T-helper 2 cell treated with Interferon-gamma antibody and Interleukin-4, amounts not matched to agents 100 ng/mL and 5 ng/mL, for 36 hours (primary cell): ENCODE data around the gene TMEM208. TPM values are rescaled to one million over a fixed set of nuclear protein-coding genes. Genes with fewer than 3 reads are reported as not detected.

Experiments used
- intact Hi-C: fragments of 100-400 bp; cut with micrococcal nuclease; formaldehyde crosslinking; loops from one replicate; pipeline ENCODE4 v1.15.1; 2023
- total RNA-seq: library from RNA; stranded (reverse); gene quantifications from 2 replicates; pipeline ENCODE4 v1.2.3, GENCODE V29; 2022

The TMEM208 gene
- total RNA-seq, 1 donor from 2014 or later: 46.2 TPM

DNA sequence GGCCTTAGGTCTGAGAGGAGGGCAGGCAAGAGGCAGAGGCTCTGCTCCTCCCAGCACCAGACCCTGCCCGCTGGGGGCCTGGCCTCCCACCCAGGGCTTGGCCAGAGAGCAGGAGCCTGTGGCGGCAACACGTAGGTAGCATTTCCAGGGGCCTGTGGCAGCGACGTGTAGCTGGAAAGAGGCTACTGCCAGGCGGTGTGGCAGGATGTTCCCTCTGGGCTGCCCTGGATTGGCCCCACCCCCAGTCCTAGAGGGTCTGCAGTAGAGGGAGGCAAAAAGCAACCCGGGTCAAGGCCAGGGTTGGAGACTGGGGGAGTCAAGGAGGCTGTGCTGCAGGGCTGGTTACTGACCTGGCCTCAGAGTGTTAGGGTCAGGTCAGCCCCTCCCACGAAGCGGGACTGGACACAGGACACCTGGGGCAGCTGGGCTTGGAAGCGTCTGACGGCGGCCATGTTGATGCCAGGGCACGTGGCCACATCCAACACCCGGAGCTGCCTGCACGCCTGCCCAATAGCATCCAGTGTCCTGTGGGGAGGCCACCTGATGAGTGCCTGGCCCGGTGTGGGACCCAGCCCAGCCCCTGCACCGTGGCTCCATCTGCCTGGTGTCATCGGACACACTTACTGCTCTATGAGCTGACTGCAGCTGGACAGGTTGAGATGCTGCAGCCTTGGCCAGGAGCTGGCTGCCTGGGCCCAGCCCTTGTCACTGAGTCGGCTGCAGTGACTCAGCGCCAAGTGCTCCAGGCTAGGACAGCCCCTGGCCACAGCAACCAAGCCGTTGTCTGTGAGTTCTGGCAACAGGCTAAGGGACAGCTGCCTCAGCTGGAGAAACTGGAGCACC is 19.5 kb upstream of the TMEM208 start:
- intact Hi-C loops: no loop called here

DNA sequence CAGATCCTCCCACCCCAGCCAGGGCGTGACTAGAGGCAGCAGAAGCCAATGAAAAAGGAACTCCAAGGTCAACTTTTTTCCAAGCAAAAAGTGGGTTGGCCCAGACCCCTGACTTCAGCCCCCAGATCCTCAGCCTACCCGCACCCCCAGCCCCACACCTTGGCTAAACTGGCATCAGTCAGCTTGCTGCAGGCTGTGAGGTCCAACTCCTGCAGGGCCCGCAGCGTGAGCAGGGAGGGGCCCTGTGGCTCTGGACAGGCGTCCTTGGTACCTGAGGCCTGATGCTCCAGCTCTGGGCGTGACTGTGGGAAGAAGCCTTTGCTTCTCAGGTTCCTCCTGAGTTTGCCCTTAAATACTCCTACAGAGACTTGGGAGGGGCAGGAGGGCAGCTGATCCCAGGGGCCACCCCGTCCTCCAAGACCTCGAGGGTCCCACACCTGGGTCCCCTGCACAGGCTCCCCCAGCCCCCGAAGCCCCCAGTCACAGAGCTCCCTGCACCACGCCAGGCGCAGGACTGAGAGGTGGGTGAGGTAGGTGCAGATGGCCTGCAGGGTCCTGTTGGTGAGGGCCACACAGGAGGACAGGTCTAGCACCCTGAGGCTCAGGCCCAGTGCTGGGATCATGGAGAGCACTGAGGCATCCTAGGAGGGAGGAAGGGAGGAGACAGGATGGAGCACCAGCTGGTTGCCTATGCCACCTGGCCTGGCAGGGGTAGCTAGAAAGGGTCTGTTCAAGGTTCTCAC is 18.6 kb upstream of the TMEM208 start:
- intact Hi-C loops: no loop called here

DNA sequence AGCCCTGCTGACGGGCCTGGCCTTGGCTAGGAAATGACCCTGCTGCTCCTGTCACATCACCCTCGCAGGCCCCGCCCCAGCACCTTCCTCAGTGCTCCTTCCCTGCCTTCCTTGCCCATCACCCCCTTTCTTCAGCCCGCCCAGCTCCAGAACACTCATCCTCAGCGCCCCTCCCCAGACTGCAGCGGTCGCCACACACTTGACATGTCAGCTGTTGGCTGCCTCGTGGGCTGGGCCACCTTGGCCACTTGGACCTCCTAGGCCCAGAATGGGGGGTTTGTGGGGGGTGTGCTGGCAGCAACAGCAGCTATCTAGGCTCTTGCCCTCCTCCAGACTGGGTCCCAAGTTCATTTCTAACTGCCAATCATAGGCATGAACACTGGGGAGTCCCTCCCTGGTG is 17.4 kb upstream of the TMEM208 start:
- intact Hi-C loops: no loop called here

DNA sequence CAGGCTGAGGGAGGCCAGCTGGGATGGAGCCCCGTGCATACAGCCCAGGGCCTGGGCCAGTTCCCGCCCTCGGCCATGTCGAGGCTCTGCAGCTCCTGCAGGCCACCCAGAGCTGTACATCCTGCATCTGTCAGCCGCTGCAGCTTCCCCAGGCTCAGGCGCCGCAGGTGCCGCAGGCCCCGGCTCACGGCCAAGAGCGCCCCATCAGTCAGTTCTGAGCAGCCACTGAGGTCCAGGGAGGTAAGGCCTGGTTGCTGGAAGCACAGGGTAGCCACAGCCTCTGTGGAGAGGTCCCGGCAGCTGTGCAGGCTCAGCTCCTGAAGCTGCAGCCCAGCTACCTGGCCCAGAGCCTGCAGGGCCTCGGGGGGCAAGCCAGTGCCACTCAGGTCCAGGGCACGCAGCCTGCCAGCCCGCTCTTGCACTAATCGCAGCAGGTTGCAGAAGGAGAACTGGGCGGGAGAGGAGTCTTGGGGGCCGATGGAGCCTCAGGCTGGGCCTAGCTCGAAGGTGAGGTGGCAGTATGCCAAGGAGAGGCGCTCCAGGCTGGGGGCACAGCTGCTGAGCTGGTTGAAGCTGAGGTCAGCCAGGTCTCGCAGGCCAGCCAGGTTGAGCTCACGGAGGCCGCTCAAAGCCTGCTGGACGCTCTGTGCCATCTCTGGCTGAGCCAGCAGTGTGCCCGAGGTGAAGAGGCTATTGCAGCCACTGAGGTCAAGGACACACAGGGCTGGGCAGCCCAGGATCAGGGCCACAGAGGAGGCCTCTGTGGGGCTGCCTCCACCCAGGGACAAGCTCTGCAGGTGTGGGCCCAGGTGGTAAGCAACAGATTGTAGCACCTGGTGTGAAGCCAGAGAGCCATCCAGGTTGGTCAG is 16.6 kb upstream of the TMEM208 start:
- intact Hi-C loops: no loop called here

DNA sequence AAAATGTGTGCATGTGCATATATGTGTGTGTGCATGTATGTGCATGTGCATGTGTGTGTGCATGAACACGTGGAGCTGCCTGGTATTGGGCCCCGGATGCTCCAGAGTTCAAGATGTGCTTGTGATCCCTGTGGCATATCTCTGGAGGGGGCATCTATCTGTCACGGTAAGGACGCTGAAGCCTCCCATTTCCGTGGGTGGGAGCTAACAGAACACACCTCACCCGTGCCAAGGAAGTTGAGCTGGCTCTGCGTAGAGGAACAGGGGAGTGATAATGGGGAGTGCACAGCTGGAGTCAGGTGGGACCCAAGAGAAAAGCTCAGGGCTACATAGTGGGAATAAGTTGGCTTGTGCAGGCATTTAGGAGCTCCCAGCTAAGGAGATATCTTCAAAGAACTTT is 15.3 kb upstream of the TMEM208 start:
- intact Hi-C loops: no loop called here

DNA sequence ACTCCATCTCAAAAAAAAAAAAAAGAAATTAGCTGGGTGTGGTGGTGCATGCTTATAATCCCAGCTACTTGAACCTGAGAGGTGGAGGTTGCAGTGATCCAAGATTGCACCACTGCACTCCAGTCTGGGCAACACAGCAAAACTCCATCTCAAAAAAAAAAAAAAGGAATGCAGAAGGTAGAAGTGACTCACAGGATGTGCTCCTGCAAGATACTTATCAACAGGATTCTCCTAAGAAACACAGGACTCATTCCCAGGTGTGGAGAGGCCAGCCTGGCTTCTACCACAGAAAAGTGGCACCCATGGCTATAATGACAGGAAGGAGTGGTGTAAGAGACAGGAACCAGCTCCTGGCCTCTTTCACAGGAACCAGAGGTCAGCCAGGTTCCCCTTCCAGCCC is 14.2 kb upstream of the TMEM208 start:
- intact Hi-C loops: no loop called here

DNA sequence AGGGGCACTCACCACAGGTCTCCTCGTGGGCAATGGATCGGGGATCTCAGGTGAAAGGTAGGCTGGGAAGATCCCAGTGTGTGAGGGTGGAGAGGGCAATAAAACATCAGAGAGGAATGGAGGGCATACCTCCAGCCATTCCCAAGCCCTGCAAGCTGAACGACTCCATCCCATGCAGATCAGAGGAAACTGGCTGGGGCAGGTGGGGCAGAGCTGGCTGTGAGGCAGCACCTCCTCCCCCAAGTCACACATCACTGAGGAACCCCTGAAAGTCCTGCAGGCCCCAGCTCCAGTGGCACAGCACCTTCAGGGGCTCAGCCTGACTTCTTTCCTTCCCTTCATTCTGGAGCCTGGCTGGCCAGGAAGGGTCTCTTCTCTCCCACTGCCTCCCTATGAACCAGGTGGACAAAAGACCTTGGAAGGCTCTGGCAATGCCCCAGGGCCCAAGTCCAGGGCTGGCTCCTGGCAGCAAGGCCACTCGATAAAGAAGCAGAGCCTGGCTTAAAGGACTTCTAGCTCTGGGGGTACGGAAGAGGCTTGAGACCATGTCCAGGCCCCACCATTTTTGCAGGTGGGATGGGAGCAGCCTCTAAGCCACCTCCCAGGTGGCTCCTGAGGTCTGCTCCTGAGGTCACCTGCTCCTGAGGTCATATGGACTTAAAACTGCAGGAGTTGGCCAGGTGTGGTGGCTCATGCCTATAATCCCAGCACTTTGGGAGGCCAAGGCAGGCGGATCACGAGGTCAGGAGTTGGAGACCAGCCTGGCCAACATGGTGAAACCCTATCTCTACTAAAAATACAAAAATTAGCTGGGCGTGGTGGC is 13.5 kb upstream of the TMEM208 start:
- intact Hi-C loops: no loop called here

DNA sequence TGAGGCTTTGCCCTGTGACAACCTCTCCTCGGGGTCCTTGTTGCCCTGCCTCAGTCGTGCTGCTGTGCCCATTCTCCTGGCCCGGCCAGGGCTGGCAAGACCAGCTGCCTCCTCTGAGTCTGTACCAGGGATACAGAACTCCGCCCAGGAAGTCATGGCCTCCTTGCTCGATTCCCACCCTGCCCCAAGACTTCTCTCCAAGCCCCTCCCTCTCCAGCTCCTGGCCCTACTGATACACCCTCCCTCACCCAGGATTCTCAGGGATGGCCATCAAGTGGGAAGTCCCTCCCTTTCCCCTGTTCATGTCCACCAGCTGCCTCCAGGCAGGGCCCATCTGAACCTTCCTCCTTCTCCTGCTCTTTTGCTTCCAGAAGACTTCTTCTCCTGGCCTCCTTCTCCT is 11.2 kb upstream of the TMEM208 start:
- intact Hi-C loops: no loop called here

DNA sequence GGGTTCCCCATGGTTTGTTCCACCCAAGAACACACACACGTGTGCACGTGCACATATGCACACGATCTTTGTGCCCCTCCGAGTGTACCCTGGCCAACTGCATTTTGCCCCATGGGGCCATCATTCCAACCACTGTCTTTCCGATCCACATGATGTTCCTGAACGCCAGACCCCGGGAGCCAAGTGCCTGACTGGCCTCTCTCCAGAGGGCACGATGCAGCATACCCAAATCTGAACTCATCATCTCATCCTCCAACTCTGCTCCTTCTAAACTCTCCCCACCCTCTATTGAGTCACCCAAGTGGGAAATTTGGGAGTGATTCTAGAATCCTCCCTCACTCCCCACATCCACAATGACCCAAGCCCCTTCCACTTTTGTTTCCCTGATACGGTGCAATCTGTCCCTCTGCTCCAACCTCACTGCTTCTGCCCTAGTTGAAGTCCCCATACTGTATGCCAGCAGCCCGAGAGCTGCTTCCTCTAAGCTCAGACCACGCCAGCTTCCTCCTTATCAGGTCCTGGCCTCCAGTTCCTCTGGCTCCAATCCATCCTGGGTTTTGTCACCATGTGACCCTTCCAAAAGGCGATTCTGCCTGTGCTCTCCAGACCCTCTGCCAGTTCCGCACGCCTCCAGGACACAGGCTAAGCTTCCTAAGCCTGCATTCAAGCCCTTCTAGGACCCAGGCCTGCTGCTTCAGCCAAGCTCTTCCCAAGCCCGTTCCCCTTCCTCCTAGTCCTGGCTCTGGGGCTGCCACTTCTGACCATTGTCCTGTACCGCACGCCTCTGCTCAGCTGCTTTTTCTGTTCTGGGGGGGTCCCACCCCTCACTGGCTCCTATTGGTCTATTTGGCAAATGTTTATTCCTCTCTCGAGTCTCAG is 10.1 kb upstream of the TMEM208 start:
- intact Hi-C loops: no loop called here

DNA sequence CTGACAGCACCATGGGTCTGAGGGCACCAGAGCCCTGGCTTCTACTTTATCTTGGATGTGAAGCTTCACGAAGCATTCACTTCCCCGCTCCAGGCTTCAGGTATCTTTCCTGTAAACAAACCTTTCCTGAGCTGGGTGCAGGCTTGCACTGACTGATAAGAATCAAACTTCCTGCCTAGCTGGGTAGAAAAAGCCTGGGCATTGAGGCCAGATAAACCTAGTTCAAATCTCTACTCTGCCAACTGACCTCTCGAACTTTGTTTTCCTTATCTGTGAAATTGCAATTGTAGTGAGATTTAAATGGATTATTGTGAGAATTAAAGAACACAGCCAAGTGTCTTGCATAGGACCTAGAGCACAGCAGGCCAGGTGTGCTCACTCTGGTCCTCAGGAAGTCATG is 2.9 kb upstream of the TMEM208 start:
- intact Hi-C loops: no loop called here

DNA sequence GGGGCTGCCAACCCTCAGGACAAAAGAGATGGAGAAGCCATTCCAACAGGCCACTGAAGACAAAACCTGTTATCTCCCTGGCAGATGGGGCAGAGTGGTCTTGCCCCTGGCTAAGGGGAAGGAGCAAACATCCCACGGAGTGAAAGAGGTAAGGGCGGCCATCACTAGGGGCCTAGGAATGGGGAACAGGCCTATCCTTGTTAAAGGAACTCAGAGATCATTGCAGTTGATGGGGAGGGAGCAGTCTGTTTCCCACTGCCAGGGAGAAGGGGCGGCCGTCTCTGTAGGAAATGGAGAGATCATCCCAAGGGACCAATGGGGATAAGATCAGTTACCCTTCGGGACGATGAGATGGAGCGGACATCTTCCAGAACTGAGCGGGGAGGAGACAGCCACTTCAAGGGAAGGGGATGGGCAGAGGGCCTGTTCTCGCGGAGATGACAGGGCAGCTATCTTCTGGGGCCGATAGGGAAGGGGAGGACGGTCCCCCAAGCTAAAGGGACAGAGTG is 581 bp upstream of the TMEM208 start:
- intact Hi-C loops: loop anchor here (2.0 kb wide), 3 partner anchors 34 to 52 kb away; partner anchors contain the start of genes E2F4 and PLEKHG4

DNA sequence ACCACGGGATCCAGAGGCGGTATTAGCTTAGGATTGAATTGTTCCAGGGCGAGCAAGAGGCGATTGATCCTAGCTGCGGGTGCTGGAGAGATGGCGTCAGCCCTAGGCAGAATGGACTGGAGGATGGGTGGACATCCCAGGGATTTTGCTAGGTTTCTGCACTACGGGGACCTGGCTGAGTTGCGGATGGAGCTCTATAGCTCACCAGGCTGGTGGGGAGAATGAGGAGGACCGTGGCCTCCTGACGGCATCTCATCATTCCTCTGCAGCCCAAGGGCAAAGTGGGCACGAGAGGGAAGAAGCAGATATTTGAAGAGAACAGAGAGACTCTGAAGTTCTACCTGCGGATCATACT is 614 bp downstream of the TMEM208 start:
- intact Hi-C loops: loop anchor here (1.0 to 2.0 kb wide), 5 partner anchors 9 to 51 kb away; partner anchors contain the start of genes E2F4, FHOD1 and PLEKHG4

DNA sequence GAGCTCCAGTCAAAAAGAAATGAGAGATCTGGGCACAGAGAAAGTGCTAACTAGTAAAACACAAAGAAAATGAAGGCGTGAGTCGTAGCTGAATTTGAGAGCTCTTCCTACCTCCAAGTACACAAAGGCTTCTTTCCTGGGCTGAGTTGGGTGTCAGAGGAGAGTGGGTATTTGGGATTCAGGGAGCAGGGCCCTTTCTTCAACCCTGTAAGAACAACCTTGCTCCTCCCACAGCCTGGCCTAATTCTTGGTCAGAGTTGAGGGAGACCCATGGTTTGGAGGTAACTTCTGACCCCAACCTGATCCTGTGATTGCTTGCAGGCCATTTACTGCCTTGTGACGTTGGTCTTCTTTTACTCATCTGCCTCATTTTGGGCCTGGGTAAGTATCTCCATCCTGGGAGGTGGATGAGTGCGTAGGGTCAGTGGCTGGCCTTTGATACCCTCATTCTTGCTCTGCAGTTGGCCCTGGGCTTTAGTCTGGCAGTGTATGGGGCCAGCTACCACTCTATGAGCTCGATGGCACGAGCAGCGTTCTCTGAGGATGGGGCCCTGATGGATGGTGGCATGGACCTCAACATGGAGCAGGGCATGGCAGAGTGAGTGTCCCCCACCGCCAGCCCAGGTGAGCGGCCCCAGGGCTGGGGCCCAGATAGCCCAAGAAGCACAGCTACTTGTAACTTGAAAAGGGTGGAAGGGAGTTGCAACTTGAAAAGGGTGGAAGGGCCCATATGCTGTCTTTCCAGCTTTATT is 1.3 kb downstream of the TMEM208 start:
- intact Hi-C loops: no loop called here

DNA sequence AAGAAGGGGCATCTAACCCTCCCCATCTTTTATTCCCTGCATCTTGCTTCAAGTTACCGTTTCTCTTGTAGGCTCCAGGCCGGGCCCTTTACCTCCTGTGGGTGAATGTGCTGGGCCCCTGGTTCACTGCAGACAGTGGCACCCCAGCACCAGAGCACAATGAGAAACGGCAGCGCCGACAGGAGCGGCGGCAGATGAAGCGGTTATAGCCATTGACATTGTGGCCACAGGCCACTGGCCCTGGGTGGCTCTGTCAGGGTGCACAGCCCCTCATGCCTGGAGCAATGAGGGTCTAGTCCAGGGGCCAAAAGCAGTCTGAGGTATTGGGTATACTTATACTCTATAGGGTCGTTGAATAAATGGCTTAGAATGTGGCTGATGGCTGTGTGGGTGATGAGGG is 2.0 kb downstream of the TMEM208 start:
- intact Hi-C loops: no loop called here

DNA sequence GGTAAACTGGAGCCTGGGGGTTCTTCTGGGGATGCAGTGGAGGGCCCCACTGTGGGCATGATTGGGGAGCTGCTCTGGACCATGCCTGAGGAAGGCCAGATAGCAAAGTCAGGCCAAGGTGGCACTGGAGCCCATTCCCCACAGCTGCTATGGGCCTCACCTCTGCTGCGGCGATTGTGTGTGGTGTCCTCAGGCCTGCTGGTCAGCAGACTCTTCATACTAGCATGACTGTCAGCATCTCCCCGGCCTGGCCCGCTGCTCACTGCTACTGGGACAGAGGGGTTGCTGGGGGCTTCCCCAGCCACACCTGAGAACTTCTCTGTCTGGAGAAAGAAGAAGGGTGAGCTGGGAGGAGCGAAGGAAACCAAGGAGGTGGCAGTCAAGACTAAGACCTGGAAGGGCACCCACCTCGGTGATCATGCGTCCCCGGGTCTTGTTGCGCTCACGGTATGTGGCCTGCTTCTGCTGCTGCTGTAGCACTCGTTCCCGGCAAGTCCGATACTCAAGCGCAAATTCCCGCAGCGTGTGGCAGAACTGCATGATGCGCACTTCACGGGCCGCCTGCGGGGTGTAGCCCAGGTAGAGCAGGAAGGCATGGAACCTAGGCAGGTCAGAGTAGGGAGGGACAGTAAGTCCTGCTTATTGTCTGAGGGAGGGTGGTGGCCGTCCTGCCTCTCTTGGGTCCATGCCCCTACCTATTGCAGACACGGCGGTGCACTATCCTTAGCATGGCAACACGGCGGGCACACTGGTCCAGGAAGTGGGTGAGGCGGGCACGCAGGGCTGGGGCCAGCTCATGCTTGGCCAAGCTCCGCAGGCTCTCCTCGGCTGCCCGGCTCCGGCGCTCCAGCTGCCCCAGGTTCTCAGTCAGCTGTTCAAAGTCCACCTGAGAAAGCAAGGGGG is 3.2 kb downstream of the TMEM208 start:
- intact Hi-C loops: no loop called here

DNA sequence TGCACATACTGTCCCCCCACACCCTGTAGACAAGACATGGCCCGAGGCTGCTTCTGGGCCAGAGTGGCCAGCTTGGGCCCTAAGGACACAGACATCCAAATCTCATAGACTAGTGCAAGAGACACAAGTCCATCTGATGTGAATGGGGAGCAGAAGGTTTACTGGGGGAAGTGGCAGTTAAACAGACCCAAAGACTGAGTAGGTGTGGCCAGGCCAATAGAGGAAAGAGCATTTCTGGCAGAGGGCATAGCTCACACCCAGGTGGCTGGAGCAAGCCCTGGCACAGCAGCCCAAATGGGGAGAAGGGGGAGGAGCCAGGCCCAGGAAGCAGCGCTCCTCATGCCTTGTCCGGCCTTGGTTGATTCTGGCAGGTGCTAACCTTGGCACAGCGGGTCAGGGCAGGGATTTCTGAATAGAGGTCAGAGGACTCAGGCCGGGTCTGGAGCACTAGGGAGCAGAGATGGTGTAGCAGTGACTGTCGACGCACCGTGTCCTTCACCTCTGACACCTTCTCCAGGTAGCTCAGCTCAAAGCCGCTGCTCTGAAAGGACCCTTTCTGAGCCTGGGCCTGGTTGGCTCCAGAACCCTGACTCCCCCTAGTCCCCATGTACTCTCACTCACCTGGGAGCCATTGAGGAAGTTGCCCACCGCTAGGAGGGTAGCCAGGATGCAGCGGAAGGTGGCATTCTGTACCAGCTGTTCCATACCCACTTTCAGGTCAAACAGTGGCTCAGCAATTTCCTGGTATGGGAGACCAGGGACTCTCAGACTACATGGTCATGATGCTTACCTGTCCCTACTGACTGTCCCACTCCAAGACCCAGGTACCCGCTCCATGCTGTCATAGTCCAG is 4.1 kb downstream of the TMEM208 start:
- intact Hi-C loops: no loop called here

DNA sequence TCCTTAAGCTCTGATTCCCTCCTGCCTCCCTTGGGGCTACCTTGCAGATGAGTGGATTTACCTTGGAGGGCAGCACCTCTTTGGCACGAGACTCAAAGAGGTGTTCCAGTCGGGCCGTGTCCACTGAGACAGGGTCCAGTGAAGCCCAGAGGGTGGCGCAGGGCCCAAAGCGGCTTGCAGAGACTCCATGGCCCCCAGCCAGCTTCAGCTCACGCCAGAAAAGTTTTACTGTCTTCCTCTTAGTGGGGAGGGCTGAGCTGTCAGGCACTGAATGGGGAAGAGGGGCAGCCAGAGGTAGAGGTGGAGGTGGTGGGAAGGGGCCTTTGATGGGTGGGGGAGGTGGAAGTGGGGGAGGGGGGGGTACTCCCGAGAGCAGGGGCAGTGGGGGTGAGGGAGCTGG is 6.7 kb downstream of the TMEM208 start:
- intact Hi-C loops: no loop called here
